ENCODE measurements around the gene GINS1.

- TF ChIP-seq CTCF (IDR thresholded peaks at IDR 0.05) (no peak), POLR2A (IDR thresholded peaks at IDR 0.05) (no peak), EP300 (IDR thresholded peaks at IDR 0.05) (no peak)
These were observed 686 bp downstream of the GINS1 start for GRCh38 chr20:25408170-25408547.

Data from ovary (tissue), 3 donors.